ENCODE data around the gene REEP2. TPM values are rescaled to one million over a fixed set of nuclear protein-coding genes. Genes with fewer than 3 reads are reported as not detected.

Gene REEP2
- total RNA-seq, 1 donor from 2014 or later: 17.2 TPM

- peaks cover 29% of the 10 kb centered on the region for H3K27me3 Mint-ChIP-seq (ENCODE audit: low read depth, unreplicated experiment)
- Histone ChIP-seq H3K9me3 (ENCODE audit: insufficient read depth, low read depth, low read length) (no peaks in the 10 kb centered on the region), H3K9ac (ENCODE audit: low read length) (no peak overlapping the region), H3K36me3 (ENCODE audit: insufficient read depth, low read length) (no peaks in the 10 kb centered on the region), H2AFZ (ENCODE audit: low read depth, low read length) (no peak overlapping the region), H4K20me1 (ENCODE audit: insufficient read depth, low read length) (no peaks in the 10 kb centered on the region), H3K4me1 (ENCODE audit: insufficient read depth, low read length) (no peaks in the 10 kb centered on the region), H3K27me3 (ENCODE audit: insufficient read depth, low read length) (no peaks in the 10 kb centered on the region), H3K4me2 (ENCODE audit: low read length) (no peak overlapping the region), H3K4me3 (ENCODE audit: insufficient read depth, low read depth, low read length) (no peak overlapping the region), H3K27ac (ENCODE audit: low read depth, low read length) (no peak overlapping the region), H3K79me2 (ENCODE audit: insufficient read depth, low read length) (no peaks in the 10 kb centered on the region)
- TF ChIP-seq CTCF (IDR thresholded peaks at IDR 0.05; ENCODE audit: insufficient read depth, low read depth, low read length) (no peak), EZH2 (IDR thresholded peaks at IDR 0.05; ENCODE audit: insufficient read depth, low read length) (no peak)
- peak overlapping the region; percentile 20 for H3K27ac Mint-ChIP-seq (ENCODE audit: unreplicated experiment)
- H3K4me1 Mint-ChIP-seq (ENCODE audit: low read depth, unreplicated experiment): peaks cover 13% of the 10 kb centered on the region
- FAIRE-seq (no peak), DNase-seq (ENCODE audit: low read depth) (no peak)
- H3K4me3 Mint-ChIP-seq (ENCODE audit: unreplicated experiment): no peak overlapping the region
- H3K9me3 Mint-ChIP-seq (ENCODE audit: unreplicated experiment): no peaks in the 10 kb centered on the region
- peaks cover 2% of the 10 kb centered on the region for H3K36me3 Mint-ChIP-seq (ENCODE audit: low read depth, unreplicated experiment)
These were observed 18.8 kb downstream of the REEP2 start for GRCh38 chr5:138457531-138458275.

DNA sequence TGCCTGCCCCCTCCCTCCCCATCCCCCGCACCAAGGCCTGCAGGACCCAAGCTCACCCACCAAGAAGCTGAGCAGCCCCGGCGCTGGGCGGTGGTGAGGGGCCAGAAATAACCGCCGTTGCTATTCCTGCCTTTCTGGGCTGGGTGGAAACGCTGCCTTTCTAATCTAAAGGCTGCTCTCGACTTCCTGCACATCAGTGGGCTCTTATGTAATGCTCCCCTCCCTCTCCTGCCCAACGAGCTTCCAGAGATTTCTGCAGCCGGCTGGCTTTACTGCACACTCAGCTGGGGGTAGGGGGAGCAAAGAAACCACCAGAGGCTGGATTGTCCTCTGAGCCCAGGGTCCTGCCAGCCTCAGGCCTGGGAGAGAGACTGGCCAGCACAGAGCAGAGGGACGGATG is 19.5 kb downstream of the REEP2 start:
- H3K9me3 Mint-ChIP-seq (ENCODE audit: unreplicated experiment): no peaks in the 10 kb centered on the region
- no peaks in the 10 kb centered on the region for H3K79me2 ChIP-seq (ENCODE audit: insufficient read depth, low read length)
- H3K9ac ChIP-seq (ENCODE audit: low read length): no peak overlapping the region
- H3K27ac ChIP-seq (ENCODE audit: low read depth, low read length): no peak overlapping the region
- no peak for DNase-seq (ENCODE audit: low read depth)
- no peak overlapping the region for H3K4me3 ChIP-seq (ENCODE audit: insufficient read depth, low read depth, low read length)
- no peak for FAIRE-seq
- no peak overlapping the region for H3K4me2 ChIP-seq (ENCODE audit: low read length)
- peaks cover 29% of the 10 kb centered on the region for H3K27me3 Mint-ChIP-seq (ENCODE audit: low read depth, unreplicated experiment)
- H3K36me3 ChIP-seq (ENCODE audit: insufficient read depth, low read length): no peaks in the 10 kb centered on the region
- peaks cover 13% of the 10 kb centered on the region for H3K4me1 Mint-ChIP-seq (ENCODE audit: low read depth, unreplicated experiment)
- H3K36me3 Mint-ChIP-seq (ENCODE audit: low read depth, unreplicated experiment): peaks cover 2% of the 10 kb centered on the region
- peaks cover 3% of the 10 kb centered on the region for H3K4me1 ChIP-seq (ENCODE audit: insufficient read depth, low read length)
- no peaks in the 10 kb centered on the region for H3K9me3 ChIP-seq (ENCODE audit: insufficient read depth, low read depth, low read length)
- no peak overlapping the region for H3K4me3 Mint-ChIP-seq (ENCODE audit: unreplicated experiment)
- H3K27me3 ChIP-seq (ENCODE audit: insufficient read depth, low read length): no peaks in the 10 kb centered on the region
- H2AFZ ChIP-seq (ENCODE audit: low read depth, low read length): no peak overlapping the region
- TF ChIP-seq CTCF (IDR thresholded peaks at IDR 0.05; ENCODE audit: insufficient read depth, low read depth, low read length) (no peak), EZH2 (IDR thresholded peaks at IDR 0.05; ENCODE audit: insufficient read depth, low read length) (no peak)
- H4K20me1 ChIP-seq (ENCODE audit: insufficient read depth, low read length): no peaks in the 10 kb centered on the region
- no peak overlapping the region for H3K27ac Mint-ChIP-seq (ENCODE audit: unreplicated experiment)

DNA sequence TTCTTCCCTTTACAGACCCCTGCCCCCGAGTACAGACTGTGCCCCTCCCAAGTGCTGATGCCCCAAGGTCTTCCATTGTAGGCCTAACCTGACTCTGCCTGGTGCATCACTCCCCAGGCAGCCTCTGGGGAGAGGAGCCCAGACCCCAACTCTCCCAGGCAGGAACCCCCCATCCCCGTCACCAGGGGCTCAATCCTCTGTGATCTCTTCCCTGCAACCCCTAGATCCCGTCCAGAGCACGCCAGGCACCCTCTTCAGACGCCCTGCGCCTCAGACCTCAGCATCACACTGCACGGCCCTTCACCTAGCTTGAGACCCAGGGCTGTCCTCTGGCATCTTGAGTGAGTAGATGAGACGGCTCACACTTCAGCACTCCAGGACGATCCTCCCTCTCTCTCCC is 20.0 kb downstream of the REEP2 start:
- H3K27me3 ChIP-seq (ENCODE audit: insufficient read depth, low read length): no peaks in the 10 kb centered on the region
- no peak overlapping the region for H3K4me3 Mint-ChIP-seq (ENCODE audit: unreplicated experiment)
- no peak overlapping the region for H3K4me3 ChIP-seq (ENCODE audit: insufficient read depth, low read depth, low read length)
- H3K9me3 Mint-ChIP-seq (ENCODE audit: unreplicated experiment): no peaks in the 10 kb centered on the region
- H3K4me2 ChIP-seq (ENCODE audit: low read length): no peak overlapping the region
- no peaks in the 10 kb centered on the region for H3K9me3 ChIP-seq (ENCODE audit: insufficient read depth, low read depth, low read length)
- no peak for FAIRE-seq
- H3K36me3 ChIP-seq (ENCODE audit: insufficient read depth, low read length): no peaks in the 10 kb centered on the region
- H3K79me2 ChIP-seq (ENCODE audit: insufficient read depth, low read length): no peaks in the 10 kb centered on the region
- no peak overlapping the region for H3K27ac Mint-ChIP-seq (ENCODE audit: unreplicated experiment)
- no peak overlapping the region for H3K27ac ChIP-seq (ENCODE audit: low read depth, low read length)
- H3K36me3 Mint-ChIP-seq (ENCODE audit: low read depth, unreplicated experiment): peaks cover 2% of the 10 kb centered on the region
- no peak overlapping the region for H2AFZ ChIP-seq (ENCODE audit: low read depth, low read length)
- H3K9ac ChIP-seq (ENCODE audit: low read length): no peak overlapping the region
- no peaks in the 10 kb centered on the region for H4K20me1 ChIP-seq (ENCODE audit: insufficient read depth, low read length)
- no peak for TF ChIP-seq CTCF (IDR thresholded peaks at IDR 0.05; ENCODE audit: insufficient read depth, low read depth, low read length)
- TF ChIP-seq EZH2 (IDR thresholded peaks at IDR 0.05; ENCODE audit: insufficient read depth, low read length): no peak
- peaks cover 29% of the 10 kb centered on the region for H3K27me3 Mint-ChIP-seq (ENCODE audit: low read depth, unreplicated experiment)
- peaks cover 6% of the 10 kb centered on the region for H3K4me1 ChIP-seq (ENCODE audit: insufficient read depth, low read length)
- peaks cover 13% of the 10 kb centered on the region for H3K4me1 Mint-ChIP-seq (ENCODE audit: low read depth, unreplicated experiment)
- DNase-seq (ENCODE audit: low read depth): no peak
